NCI-H510A (cell line): ENCODE results near the gene APP.
"Not testable (repeated sequence)": the region's sequence is repeated elsewhere in the genome, so short reads cannot be mapped to it uniquely, and the experiment has no call there.

Experiments
- DNase-seq: peaks from one replicate; lab custom pipeline; 2025; lab: John Stamatoyannopoulos, UW

The APP gene

GRCh38 chr21:25938658-25939395, 231.7 kb downstream of the APP start:
- DNase-seq: no peak

GRCh38 chr21:25936776-25937175, 233.8 kb downstream of the APP start:
- DNase-seq: no peak

DNA sequence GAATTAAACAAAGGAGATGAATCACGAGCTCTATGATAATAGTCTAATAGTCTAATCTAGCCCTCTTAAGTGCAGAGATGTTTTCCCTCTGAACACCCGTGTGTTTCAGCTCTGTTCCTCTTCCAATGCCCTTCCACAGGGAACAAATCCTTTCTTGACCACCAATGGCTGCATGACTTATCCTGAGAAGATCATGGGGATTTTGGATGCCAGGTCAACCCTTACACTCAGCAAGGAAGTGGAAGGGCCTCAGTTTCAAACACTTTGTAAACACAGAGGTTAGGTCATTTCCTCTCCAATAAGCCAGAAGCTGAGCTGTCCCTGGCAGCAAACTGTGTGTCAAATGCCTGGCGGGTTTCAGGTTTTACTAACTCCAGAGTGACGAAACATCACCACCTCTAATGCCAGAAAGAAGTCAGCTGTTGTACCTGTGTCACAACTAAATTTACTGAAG, 235.8 kb downstream of the APP start:
- DNase-seq: no peak

DNA sequence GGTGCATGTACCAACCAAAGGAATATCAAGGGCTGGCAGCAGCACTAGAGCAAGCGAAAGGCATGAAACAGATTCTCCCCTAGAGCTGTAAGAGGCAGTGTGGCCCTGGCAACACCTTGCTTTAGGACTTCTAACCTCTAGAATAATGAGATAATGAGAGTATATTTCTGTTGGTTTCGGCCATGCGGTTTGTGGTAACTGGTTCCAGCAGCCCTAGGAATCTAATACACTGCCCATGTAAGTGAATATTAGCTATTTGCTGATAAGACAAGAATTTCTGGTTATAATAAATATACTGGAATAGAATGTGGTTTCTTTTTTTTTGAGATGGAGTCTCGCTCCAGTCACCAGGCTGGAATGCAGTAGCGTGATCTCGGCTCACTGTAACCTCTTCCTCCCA, 236.4 kb downstream of the APP start:
- DNase-seq: no peak

GRCh38 chr21:25931765-25932164, 238.8 kb downstream of the APP start:
- no peak for DNase-seq

DNA sequence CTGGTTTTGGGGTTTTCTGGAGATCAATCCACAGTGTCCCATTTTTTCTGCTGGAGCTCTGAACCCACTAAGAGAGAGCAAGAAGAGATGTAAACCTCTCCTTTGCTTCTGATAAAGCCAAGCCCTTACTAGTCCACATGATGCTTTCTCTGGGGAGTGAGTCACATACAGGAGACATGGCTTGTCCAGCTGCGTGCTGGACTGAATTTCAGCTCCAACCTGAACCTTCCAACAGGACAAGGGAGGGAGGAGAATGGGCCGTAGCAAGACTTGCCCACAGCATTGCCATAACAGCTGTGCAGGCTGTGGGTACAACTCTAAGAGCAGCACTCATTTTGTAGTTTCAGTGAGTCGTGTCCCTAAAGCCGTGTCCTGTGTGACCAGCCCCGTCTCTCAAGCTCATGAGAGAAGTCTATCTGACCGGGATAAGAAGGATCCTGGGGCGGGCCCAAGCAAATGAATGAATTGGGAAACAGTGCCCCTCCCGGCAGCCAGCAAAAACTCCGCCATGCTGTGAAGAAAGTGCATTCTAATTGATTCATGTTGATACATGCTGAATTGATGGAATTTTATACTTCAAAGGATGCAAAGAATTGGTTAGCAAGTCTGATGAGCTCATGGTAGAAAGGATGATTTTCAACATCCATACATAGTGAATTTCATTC, 240.6 kb downstream of the APP start:
- DNase-seq: no peak

DNA sequence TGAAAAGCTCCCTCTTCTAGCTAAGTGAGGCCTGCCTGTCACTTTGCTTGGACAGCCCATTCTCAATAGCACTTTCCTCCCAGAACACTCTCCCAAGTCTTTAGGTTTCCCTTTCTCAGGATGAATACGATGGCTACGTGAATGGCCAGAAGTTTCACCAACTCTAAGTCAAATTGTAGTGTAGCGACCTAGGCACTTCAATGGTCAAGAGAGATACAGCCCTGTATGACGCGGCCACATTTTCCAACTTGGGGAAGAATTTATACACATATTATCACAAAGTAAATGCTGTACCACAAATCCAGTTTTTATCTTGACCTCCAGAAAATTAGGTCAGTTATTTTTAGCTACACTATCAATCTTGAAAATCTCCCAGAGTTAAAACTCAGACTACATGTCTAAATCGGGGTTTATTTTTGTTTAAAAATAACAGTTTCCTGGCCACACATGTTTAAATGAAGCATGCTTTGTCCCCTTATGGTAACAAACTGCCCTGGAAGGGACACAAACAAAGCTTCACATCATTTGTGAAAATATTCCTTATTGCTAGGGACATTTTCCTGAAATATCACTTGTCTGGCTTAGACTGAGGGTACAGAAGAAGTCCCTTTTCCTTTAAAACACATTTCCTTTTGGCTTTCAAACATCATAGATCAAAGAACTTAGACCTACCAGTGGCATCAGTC, 243.2 kb downstream of the APP start:
- DNase-seq: no peak

- no peak for DNase-seq
These were observed 244.6 kb downstream of the APP start for GRCh38 chr21:25925936-25926335.

GRCh38 chr21:25925064-25925800, 245.3 kb downstream of the APP start:
- DNase-seq: no peak

DNA sequence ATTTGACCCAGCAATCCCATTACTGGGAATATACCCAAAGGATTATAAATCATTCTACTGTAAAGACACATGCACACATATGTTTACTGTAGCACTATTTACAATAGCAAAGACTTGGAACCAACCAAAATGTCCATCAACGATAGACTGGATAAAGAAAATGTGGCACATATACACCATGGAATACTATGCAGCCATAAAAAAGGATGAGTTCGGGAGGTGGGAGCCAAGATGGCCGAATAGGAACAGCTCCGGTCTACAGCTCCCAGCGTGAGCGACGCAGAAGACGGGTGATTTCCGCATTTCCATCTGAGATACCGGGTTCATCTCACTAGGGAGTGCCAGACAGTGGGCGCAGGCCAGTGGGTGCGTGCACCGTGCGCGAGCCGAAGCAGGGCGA, 252.4 kb downstream of the APP start:
- DNase-seq: not testable (repeated sequence)

- no peak for DNase-seq
These were observed 254.3 kb downstream of the APP start for GRCh38 chr21:25916226-25916625.

GRCh38 chr21:25913479-25913878, 257.1 kb downstream of the APP start:
- DNase-seq: no peak

- no peak for DNase-seq
These were observed 258.2 kb downstream of the APP start for GRCh38 chr21:25912402-25912746.

GRCh38 chr21:25911730-25912401, 258.7 kb downstream of the APP start:
- no peak for DNase-seq

- DNase-seq: no peak
These were observed 259.8 kb downstream of the APP start for GRCh38 chr21:25910809-25911208.

DNA sequence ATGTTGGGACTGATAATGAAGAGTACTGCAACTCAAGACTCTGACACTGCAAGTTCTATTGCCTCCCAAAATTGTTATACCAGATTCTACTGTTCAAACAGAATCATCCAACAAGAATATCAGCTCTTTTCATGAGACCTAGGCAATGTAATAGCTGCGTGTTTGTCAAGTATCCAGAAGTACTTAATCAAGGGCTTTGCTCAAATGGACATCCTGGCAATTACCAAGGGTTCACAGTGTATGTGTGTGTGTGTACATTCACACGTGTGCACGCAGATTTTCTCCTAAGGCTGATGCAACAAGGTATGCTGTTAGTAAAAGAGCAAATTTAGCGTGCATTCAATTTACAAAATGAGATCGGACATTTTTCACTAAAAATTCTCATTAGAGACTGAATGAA, 261.2 kb downstream of the APP start:
- DNase-seq: no peak

DNA sequence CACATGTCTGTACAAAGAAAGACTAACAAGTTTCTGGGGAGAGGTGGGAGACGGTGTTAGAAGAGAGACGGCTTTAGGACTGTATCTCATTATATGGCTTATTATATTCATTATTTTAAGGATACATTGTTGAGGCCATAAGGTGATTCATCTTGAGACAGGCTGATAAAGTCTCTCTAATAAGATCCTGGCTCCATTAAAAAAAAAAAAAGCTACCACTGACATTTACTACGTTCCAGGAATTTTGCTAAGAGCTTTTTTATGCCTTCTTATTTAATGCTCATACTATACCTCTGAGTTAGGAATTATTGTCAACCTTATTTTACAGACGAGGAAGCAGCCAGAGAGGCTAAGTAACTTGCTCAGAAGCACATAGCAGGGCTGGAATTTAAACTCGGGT, 262.1 kb downstream of the APP start:
- no peak for DNase-seq

- DNase-seq: no peak
These were observed 262.8 kb downstream of the APP start for GRCh38 chr21:25907573-25908275.

DNA sequence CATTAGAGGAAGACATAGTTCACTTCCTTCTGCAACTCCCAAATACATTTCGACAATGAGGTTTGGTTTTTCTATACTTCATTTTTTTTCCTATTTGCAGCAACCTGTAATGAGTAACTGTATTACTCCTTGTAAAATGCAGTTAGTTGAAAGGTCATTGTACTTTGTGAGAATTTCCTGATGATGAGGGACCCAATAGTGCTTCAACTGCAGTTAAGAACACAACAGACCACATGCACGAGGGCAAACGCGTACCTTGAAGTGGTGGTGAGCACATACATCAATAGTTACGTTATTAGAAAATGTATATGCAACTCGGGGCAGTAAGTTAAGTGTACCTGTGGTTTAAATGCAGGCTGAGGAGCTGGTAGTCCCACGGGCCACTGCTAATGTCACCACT, 264.0 kb downstream of the APP start:
- no peak for DNase-seq

DNA sequence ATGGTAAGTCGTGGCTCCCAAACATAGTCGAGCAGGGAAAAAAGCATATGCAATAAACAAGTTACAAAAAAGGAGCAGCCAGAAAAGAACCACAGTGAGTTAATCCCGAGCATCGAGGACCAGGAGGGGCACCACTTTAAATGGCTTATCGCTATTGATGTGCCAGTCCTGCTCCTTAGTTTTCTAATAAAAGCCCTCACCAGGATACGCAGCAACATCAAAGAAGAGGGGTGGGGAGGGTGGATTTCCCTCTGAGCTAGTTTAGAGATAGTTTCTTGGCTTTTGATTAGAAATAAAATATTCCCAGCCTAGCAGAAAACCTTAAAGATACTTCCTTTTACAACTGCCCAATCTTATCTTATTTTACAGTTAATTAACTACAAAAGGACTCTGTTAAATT, 265.4 kb downstream of the APP start:
- DNase-seq: no peak

DNA sequence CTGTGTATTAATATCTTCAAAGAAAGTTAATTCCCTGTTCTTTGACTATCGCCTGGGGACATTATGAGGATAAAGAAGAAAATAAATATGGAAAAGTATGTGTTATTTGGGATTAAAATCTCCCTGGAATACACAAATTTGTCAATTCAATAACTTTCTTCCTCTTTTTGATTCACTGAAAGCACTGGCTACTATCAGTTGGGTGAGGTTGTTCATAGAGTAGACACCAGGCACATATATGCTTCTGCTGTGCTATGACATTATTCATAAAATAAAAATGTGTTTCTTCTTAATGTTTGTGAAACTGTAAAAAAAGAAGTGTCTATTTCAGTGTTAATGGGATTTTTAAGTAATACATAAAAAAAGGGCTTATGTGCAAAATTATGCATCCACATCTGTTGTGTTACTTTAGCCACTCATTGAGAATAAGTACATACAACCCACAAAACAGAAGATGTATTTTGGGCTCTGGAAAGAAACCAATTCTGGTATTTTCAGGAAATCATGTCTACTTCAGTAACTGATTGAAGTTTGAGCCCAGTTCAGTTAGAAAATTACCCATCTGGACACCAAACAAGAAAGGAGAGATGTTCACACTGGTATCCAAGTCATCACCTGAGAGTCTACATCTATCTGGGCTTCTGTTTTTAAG, 266.4 kb downstream of the APP start:
- DNase-seq: no peak
